Measurements from ENCODE around the gene ANKRD17. TPM values are rescaled to one million over a fixed set of nuclear protein-coding genes. Genes with fewer than 3 reads are reported as not detected.

Gene ANKRD17
- polyA plus RNA-seq, 1 of the 3 experiments (the other 2 are of a cell fraction) = 25.6 TPM

- TF ChIP-seq POLR2AphosphoS5 (IDR thresholded peaks at IDR 0.05; ENCODE audit: low read depth, low read length) (no peak), TEAD4 (IDR thresholded peaks at IDR 0.05; ENCODE audit: borderline replicate concordance, insufficient read depth) (no peak), CHD2 (IDR thresholded peaks at IDR 0.05; ENCODE audit: low read length, partially characterized antibody) (no peak), MXI1 (IDR thresholded peaks at IDR 0.05; ENCODE audit: low read depth, low read length) (no peak), MAX (IDR thresholded peaks at IDR 0.05; ENCODE audit: low read depth) (no peak)
Measured at GRCh38 chr4:73156394-73156793, 102.2 kb downstream of the ANKRD17 start (continued).

GRCh38 chr4:73152893-73153292 lies 105.7 kb downstream of the ANKRD17 start:
- no peaks in the 10 kb centered on the region for H4K20me1 ChIP-seq (ENCODE audit: insufficient read depth)
- no peaks in the 10 kb centered on the region for H3K27me3 ChIP-seq (ENCODE audit: insufficient read depth)
- H3K9ac ChIP-seq = no peak overlapping the region
- H3K79me2 ChIP-seq (ENCODE audit: insufficient read depth) = peaks cover 25% of the 10 kb centered on the region
- no peak overlapping the region for H2AFZ ChIP-seq (ENCODE audit: low read depth)
- no peak for DNase-seq
- H3K4me3 ChIP-seq (ENCODE audit: low read depth in 2 of 2, low read length in 1 of 2) = no peak overlapping the region
- H3K36me3 ChIP-seq (replicated peaks in 1 of 2; ENCODE audit: control insufficient read depth in 1 of 2, insufficient read depth in 2 of 2, low read length in 1 of 2) = peaks cover 56 to 58% of the 10 kb centered on the region in 2 experiments
- 94% methylated on average over 1 of the region's 1 CpG for WGBS (ENCODE audit: low lambda C conversion rate)
- H3K4me1 ChIP-seq (ENCODE audit: control insufficient read depth in 1 of 2, insufficient read depth in 2 of 2, low read depth in 1 of 2, low read length in 1 of 2) = no peaks in the 10 kb centered on the region
- ChIA-PET POLR2A (no interaction called here), CTCF (interaction anchor here (0.6 to 2.3 kb wide), 5 partner anchors 10 to 105 kb away, joined by 3 to 9 read pairs (median 3); no protein-coding TSS in a partner anchor)
- no peaks in the 10 kb centered on the region for H3K9me3 ChIP-seq
- H3K9me2 ChIP-seq = no peaks in the 10 kb centered on the region
- no peak for TF ChIP-seq RAD21 (IDR thresholded peaks at IDR 0.05; ENCODE audit: low read length)
- no peak for TF ChIP-seq USF2 (IDR thresholded peaks at IDR 0.05; ENCODE audit: borderline replicate concordance, low read depth, low read length)
- H3F3A ChIP-seq (replicated peaks; ENCODE audit: insufficient read depth) = peaks cover 7% of the 10 kb centered on the region
- H3K27ac ChIP-seq (ENCODE audit: low read depth in 2 of 2, low read length in 1 of 2) = no peak overlapping the region
- H3K4me2 ChIP-seq = no peak overlapping the region

GRCh38 chr4:73142995-73143547 lies 115.5 kb downstream of the ANKRD17 start:
- no peaks in the 10 kb centered on the region for H3K9me3 ChIP-seq
- no peak overlapping the region for H3K4me3 ChIP-seq (ENCODE audit: low read depth in 2 of 2, low read length in 1 of 2)
- H2AFZ ChIP-seq (ENCODE audit: low read depth) = no peak overlapping the region
- no peaks in the 10 kb centered on the region for H3K4me1 ChIP-seq (ENCODE audit: control insufficient read depth in 1 of 2, insufficient read depth in 2 of 2, low read depth in 1 of 2, low read length in 1 of 2)
- H3K79me2 ChIP-seq (ENCODE audit: insufficient read depth) = peaks cover 5% of the 10 kb centered on the region; the same call in 1 of the 2 replicates
- peaks cover 83 to 98% of the 10 kb centered on the region in 2 experiments for H3K36me3 ChIP-seq (replicated peaks in 1 of 2; ENCODE audit: control insufficient read depth in 1 of 2, insufficient read depth in 2 of 2, low read length in 1 of 2)
- TF ChIP-seq CTCF (IDR thresholded peaks at IDR 0.05) (peak; percentile 59), TEAD4 (IDR thresholded peaks at IDR 0.05; ENCODE audit: borderline replicate concordance, insufficient read depth) (no peak), USF2 (IDR thresholded peaks at IDR 0.05; ENCODE audit: borderline replicate concordance, low read depth, low read length) (no peak), CHD2 (IDR thresholded peaks at IDR 0.05; ENCODE audit: low read length, partially characterized antibody) (no peak), SMC3 (IDR thresholded peaks at IDR 0.05; ENCODE audit: low read depth, low read length) (no peak)
- DNase-seq = no peak
- H3K4me2 ChIP-seq = no peak overlapping the region
- POLR2A ChIA-PET = no interaction called here
- no peak overlapping the region for H3K9ac ChIP-seq
- H3K27ac ChIP-seq (ENCODE audit: low read depth in 2 of 2, low read length in 1 of 2) = no peak overlapping the region
- WGBS (ENCODE audit: low lambda C conversion rate) = 94% methylated on average over 4 of the region's 4 CpGs
- H3F3A ChIP-seq (replicated peaks; ENCODE audit: insufficient read depth) = peaks cover 20% of the 10 kb centered on the region
- no peaks in the 10 kb centered on the region for H4K20me1 ChIP-seq (ENCODE audit: insufficient read depth)
- no peaks in the 10 kb centered on the region for H3K9me2 ChIP-seq
- no peaks in the 10 kb centered on the region for H3K27me3 ChIP-seq (ENCODE audit: insufficient read depth)
- CTCF ChIA-PET = interaction anchor here (0.9 to 2.8 kb wide), 3 partner anchors 9 to 15 kb away, joined by 3 to 18 read pairs (median 6); no protein-coding TSS in a partner anchor

All from SK-N-SH (cell line).